GM12865 (cell line): ENCODE data around the gene DTNB.

Experiments used
- DNase-seq: peaks from one replicate; pipeline ENCODE4 v3.0.0; 2010; ENCODE audit warnings: low read depth
- H3K4me3 ChIP-seq: 2 replicates; pipeline ENCODE4 v1.5.1; 2011; ENCODE audit warnings: mild to moderate bottlenecking, low read depth, low read length, control low read depth
- CTCF ChIP-seq: IDR thresholded peaks from 2 replicates; pipeline ENCODE4 v1.5.1; 2011; ENCODE audit warnings: low read length, control low read depth, low read depth, inconsistent platforms; ENCODE audit not compliant: insufficient read depth; ENCODE audit errors: missing control alignments

The DTNB gene

GRCh38 chr2:25567406-25567805 lies 106.0 kb downstream of the DTNB start:
- no peak overlapping the region for H3K4me3 ChIP-seq
- peak; percentile 70 for DNase-seq
- TF ChIP-seq CTCF, result peak; percentile 41

GRCh38 chr2:25566694-25567093 lies 106.7 kb downstream of the DTNB start:
- no peak for TF ChIP-seq CTCF
- DNase-seq, result peak; percentile 91
- no peak overlapping the region for H3K4me3 ChIP-seq

GRCh38 chr2:25566094-25566493 lies 107.3 kb downstream of the DTNB start:
- TF ChIP-seq CTCF, result no peak
- no peak for DNase-seq

GRCh38 chr2:25561136-25561850 lies 112.1 kb downstream of the DTNB start:
- H3K4me3 ChIP-seq, result no peak overlapping the region
- TF ChIP-seq CTCF, result no peak
- no peak for DNase-seq

More at GRCh38 chr2:25566094-25566493, 107.3 kb downstream of the DTNB start:
- H3K4me3 ChIP-seq, result no peak overlapping the region

GRCh38 chr2:25559148-25559547 lies 114.2 kb downstream of the DTNB start:
- H3K4me3 ChIP-seq, result no peak overlapping the region
- DNase-seq, result no peak
- TF ChIP-seq CTCF, result no peak

GRCh38 chr2:25558262-25558661 lies 115.1 kb downstream of the DTNB start:
- TF ChIP-seq CTCF, result no peak
- H3K4me3 ChIP-seq, result peak overlapping the region; percentile 3; the same call in 1 of the 2 replicates
- peak; percentile 85 for DNase-seq

- no peak for TF ChIP-seq CTCF
These were observed 116.0 kb downstream of the DTNB start for GRCh38 chr2:25557179-25558036.

More at GRCh38 chr2:25557179-25558036, 116.0 kb downstream of the DTNB start:
- H3K4me3 ChIP-seq, result peak overlapping the region; percentile 3; the same call in 1 of the 2 replicates
- DNase-seq, result peak; percentile 51
